WI38 (cell line): ENCODE measurements around the gene MEGF11.

Experiments used
- H3K4me3 ChIP-seq: 2 replicates; pipeline ENCODE4 v1.5.1; 2011; ENCODE audit warnings: low read depth, mild to moderate bottlenecking, control low read depth, low read length
- CTCF ChIP-seq: IDR thresholded peaks from 2 replicates; pipeline ENCODE4 v1.5.1; 2012; ENCODE audit warnings: low read depth, mild to moderate bottlenecking, control low read depth, low read length

Gene MEGF11

GRCh38 chr15:66001717-66002426 lies 251.7 kb downstream of the MEGF11 start:
- no peak overlapping the region for H3K4me3 ChIP-seq
- TF ChIP-seq CTCF: no peak

GRCh38 chr15:66001042-66001441 lies 252.5 kb downstream of the MEGF11 start:
- no peak overlapping the region for H3K4me3 ChIP-seq
- no peak for TF ChIP-seq CTCF

GRCh38 chr15:65998486-65998885 lies 255.1 kb downstream of the MEGF11 start:
- TF ChIP-seq CTCF: no peak
- no peak overlapping the region for H3K4me3 ChIP-seq

GRCh38 chr15:65996901-65997300 lies 256.6 kb downstream of the MEGF11 start:
- H3K4me3 ChIP-seq: no peak overlapping the region
- TF ChIP-seq CTCF: no peak

GRCh38 chr15:65994832-65995231 lies 258.7 kb downstream of the MEGF11 start:
- no peak overlapping the region for H3K4me3 ChIP-seq
- no peak for TF ChIP-seq CTCF

- TF ChIP-seq CTCF: no peak
- H3K4me3 ChIP-seq: no peak overlapping the region
Measured at GRCh38 chr15:65993762-65994161, 259.8 kb downstream of the MEGF11 start.

GRCh38 chr15:65993236-65993635 lies 260.3 kb downstream of the MEGF11 start:
- no peak for TF ChIP-seq CTCF
- H3K4me3 ChIP-seq: no peak overlapping the region
